ENCODE results near the gene RTF1.
"Not testable (repeated sequence)": the region's sequence is repeated elsewhere in the genome, so short reads cannot be mapped to it uniquely, and the experiment has no call there.

The RTF1 gene

DNA sequence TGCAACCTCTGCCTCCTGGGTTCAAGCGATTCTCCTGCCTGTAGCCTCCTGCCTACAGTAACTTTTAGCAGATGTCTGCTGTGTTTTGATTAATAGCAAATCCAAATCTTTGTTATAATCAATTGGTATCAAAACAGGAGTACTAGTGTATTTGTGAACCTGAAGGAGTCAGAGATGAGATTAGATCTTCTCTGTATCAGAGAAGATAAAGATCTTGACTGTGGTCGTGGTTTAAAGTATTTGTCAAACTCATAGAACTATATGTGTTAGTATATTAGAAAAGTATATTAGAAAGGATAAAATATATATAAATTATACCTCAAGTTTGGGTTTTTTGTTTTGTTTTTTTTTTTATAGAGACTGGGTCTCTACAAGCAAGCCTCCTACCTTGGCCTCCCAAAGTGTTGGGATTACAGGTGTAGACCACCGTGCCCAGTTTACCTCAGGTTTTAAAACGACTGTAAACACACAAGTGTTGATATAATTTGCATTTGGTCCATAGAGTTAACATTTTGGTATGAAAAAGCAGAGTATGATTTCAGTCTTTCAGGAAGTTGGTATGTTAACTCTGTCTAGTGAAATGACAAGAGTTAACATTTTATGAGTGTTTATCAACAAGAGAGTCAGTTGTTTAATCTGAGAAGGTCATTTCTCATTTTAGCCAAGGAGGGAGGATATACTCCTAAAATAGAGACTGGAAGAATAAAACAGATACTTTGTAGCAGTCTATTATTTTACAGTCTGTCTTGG lies 18.3 kb downstream of the RTF1 start:
- in situ Hi-C loops (cut with MboI; ENCODE audit: low sequenced_read_pairs), result no loop called here

DNA sequence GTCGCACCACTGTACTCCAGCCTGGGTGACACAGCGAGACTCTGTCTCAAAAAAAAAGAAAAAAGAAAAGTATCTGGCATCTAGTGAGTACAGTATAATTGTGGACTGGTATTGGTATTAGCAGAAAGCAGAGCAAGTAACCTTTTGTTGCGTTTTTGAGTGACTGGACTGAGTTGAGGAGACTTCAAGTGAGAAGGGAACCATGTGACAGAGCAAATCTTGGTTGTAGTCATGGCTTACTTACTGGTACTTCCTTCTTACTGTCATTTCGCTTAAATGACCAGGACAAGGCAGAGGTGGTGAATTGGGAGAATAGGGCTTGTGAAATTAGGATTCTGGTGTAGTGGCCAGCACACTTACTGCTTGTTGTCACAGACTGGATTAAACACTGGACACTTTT lies 20.6 kb downstream of the RTF1 start:
- in situ Hi-C loops (cut with MboI; ENCODE audit: low sequenced_read_pairs), result no loop called here

DNA sequence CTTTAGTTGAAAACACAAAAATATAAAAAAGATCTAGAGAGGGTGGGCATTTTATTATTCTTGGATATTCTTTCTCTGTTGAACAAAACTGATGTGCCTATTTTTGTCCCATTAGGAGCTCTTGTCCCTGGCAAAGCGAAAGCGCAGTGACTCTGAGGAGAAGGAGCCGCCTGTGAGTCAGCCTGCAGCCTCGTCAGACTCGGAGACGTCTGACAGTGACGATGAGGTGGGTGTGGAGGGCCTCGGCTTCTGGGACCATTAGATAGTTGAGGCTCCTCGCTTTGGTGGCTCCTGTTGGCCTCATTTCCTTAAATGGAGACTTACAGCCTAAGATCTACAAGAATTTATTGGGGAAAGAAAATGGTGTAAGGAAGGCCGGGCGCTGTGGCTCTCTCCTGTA lies 21.3 kb downstream of the RTF1 start:
- in situ Hi-C loops (cut with MboI; ENCODE audit: low sequenced_read_pairs), result no loop called here

DNA sequence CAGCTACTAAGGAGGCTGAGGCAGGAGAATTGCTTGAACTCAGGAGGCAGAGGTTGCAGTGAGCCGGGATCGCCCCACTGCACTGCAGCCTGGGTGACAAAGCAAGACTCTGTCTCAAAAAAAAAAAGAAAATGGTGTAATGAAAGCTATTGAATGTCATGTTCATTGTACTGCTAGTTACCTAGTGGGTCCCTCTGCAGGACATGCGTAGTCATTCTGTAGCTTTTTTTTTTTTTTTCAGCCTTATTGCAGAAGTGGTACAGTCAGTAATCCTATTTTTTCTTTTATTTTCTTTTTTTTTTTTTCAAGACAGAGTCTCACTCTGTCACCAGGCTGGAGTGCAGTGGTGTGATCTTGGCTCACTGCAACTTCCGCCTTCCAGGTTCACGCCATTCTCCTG lies 21.9 kb downstream of the RTF1 start:
- in situ Hi-C loops (cut with MboI; ENCODE audit: low sequenced_read_pairs), result not testable (repeated sequence)

DNA sequence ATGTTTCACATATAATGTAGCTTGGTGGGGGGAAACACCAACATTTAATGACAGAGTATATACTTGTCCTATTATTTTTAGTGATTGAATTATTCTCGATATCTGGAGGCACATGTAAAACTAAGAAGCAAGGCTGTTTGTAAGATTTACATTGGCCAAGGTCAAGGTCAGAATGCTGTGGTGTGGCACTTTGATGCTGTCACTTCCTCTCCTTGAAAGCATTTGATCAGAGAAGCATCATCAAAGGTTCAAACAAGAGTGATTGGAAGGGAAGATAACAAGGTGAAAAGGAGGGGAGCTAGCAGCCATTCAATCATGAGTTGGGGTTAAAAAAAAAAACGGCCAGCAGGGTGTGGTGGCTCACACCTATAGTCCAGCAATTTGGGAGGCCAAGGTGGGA lies 26.4 kb downstream of the RTF1 start:
- in situ Hi-C loops (cut with MboI; ENCODE audit: low sequenced_read_pairs), result no loop called here

DNA sequence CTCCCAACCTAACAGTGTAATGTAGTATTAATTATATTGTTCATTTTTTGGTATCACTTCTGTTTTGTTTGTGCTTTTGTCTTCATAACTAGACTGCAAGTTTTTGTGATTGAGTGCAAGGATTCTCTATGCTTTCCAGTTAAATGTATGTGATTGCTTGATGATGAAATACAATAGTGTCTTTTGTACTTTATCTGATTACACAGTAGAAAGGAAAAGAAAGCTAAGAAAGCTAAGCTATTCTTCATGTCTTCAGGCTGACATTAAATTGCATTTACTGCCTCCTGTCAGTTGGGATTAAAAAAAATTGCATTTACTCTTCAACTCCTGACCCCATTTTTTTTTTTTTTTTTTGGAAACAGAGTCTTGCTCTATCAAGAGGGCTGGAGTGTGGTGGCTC lies 28.5 kb downstream of the RTF1 start:
- in situ Hi-C loops (cut with MboI; ENCODE audit: low sequenced_read_pairs), result no loop called here

DNA sequence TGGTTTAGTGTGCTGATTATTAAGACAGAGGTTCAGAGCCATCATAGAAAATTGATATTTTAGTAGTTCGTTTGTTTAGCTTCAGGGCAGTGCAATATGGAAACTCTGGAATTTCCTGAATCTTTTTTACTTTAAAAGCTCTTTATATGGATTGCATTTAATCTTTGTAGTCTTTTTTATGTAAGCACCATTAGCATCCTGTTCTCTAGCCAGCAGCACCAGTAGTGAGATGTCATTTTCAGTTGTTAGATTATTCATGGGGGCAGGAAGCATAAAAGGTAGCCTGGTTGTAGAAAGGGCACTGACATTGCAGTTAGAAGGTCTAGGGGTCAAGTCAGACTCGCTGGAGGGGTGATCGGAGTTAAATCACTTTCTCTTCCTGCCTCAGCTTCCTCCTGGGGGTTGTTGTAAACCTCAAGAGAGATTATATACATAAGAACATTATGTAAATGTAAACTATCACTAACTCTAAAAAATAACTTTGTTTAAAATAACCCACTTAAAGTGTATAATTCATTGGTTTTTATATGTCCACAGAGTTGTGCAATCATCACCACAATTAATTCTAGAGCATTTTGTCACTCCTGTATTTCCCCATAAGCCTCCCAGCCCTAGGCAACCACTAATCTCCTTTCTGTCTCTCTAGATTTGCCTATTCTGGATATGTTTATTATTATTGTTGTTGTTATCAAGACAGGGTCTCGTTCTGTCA lies 45.3 kb downstream of the RTF1 start:
- in situ Hi-C loops (cut with MboI; ENCODE audit: low sequenced_read_pairs), result no loop called here

DNA sequence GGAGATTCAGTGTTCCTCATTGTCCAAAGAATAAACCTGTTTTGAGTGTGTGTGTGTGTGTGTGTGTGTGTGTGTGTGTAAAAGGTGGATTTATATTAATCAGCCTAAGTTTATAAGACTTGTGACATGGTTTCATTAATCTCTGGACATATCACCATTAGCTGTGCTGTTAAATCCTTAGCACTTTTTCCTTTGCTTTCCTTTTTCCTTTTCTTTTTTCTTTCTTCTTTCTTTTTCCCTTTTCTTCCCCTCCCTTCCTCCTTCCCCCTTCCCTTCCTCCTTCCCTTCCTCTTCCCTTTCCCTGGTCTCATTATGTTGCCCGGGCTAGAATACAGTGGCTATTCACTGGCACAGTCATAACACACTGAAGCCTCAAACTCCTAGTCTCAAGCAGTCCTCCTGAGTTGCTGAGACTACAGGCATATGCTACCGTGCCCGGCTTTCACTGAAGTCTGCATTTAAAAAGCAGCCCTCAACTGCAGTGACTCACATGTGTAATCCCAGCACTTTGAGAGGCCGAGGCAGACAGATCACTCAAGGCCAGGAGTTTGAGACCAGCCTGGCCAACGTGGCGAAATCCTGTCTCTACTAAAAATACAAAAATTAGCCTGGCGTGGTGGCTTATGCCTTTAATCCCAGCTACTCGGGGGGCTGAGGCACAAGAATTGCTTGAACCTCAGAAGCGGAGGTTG lies 48.1 kb downstream of the RTF1 start:
- in situ Hi-C loops (cut with MboI; ENCODE audit: low sequenced_read_pairs), result no loop called here

DNA sequence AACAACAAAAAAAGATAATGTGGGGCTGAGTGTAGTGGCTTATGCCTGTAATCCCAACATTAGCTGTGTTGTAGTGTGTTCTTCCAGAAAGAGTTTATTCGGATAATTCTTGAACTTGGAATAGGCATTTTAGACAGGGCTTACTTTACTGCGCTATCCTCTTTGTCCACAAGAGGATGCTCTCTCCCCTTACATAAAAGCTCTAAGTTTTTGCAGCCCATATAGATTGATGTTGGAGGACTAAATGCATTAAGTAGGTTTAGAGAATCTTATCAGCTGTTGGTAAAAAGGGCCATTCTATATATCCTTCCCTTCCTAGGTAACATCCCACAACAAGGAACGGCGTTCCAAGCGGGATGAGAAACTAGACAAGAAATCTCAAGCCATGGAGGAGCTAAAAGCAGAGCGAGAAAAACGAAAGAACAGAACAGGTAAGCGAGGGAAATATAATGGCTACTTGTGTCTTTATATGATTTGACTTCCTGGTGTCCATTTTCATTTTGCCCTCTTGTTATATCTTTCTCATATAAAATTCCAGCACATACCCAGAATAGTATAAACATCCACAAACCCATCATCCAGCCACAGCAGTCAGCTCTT lies 49.0 kb downstream of the RTF1 start:
- in situ Hi-C loops (cut with MboI; ENCODE audit: low sequenced_read_pairs), result no loop called here

DNA sequence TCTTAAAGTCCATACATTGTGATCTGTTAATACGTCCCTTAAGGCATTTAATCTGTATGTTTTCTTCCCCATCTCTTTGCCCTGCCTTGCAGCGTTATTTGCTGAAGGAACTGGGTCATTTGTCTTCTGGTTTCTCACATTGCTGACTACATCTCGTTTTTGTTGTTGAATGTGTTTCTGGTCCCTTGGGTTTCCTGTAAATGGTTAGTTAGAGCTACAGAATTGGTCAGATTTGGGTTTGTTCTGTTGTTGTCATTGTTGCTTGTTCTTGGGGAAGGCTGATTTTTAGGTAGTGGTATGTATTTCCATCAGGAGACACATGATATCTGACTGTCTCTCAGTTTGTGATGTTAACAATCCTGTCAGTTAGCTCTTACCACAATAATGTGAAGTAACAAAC lies 49.8 kb downstream of the RTF1 start:
- in situ Hi-C loops (cut with MboI; ENCODE audit: low sequenced_read_pairs), result no loop called here

DNA sequence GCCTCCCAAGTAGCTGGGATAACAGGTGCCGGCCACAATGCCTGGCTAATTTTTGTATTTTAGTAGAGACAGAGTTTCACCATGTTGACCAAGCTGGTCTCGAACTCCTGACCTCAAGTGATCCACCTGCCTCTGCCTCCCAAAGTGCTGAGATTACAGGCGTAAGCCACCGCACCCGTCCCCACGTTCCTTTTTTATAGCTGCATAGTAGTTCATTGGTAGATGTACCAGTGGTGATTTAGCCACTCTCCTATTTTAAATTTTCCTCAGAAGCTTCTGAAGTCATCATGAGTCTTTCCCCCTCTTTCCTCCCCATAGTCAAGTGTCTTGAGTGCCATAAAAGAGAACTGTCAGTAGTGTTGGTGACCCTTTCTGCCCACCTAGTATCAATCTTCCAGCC lies 52.7 kb downstream of the RTF1 start:
- in situ Hi-C loops (cut with MboI; ENCODE audit: low sequenced_read_pairs), result not testable (repeated sequence)

DNA sequence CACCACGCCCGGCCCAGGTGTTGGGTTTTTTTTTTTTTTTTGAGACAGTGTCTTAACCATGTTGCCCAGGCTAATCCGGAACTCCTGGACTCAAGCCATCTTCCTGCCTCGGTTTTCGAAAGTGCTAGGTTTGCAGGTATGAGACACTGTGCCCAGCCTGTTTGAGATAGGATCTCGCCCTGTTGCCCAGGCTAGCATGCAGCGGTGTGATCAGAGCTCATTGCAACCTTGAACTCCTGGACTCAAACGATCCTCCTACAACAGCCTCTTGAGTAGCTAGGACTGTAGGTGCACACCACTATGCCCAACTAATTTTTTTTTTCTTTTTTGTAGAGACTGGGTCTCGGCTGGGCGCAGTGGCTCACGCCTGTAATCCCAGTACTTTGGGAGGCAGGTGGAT lies 56.5 kb downstream of the RTF1 start:
- in situ Hi-C loops (cut with MboI; ENCODE audit: low sequenced_read_pairs), result no loop called here

DNA sequence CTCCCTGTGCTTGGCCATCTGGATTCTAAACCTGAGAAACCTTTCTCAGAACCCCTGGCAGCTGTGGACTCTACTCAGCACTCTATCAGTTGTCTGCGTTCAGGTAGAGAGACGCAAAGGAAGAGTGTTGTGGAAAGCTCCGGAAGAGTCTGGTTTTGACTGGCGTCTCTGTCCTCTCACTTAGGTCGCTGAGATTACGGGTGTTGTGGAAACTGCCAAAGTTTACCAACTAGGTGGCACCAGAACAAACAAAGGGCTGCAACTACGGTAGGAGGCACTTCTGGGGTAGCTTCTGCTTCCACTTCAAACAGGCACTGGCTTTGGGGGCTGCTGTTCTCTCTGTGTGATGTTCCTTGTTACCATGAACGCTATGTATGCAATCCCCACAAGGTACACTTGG lies 57.5 kb downstream of the RTF1 start:
- in situ Hi-C loops (cut with MboI; ENCODE audit: low sequenced_read_pairs), result no loop called here

DNA sequence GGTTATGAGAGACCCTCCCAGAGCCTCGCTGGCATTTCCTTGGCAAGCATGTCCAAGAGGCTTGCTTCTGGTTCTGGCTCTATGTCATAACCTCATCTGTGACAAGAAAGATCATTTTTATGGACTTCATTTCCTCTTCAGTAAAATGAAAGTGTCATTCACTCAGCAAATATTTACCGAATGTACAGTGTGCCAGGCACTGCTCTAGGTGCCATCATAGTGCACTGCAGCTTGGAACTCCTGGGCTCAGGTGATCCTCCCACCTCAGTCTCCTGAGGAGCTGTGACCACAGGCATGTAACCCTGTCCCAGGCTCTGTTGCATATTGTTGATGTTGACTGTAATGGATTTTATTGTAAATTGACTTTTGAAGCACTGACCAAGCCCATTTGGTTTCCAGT lies 58.0 kb downstream of the RTF1 start:
- in situ Hi-C loops (cut with MboI; ENCODE audit: low sequenced_read_pairs), result no loop called here

DNA sequence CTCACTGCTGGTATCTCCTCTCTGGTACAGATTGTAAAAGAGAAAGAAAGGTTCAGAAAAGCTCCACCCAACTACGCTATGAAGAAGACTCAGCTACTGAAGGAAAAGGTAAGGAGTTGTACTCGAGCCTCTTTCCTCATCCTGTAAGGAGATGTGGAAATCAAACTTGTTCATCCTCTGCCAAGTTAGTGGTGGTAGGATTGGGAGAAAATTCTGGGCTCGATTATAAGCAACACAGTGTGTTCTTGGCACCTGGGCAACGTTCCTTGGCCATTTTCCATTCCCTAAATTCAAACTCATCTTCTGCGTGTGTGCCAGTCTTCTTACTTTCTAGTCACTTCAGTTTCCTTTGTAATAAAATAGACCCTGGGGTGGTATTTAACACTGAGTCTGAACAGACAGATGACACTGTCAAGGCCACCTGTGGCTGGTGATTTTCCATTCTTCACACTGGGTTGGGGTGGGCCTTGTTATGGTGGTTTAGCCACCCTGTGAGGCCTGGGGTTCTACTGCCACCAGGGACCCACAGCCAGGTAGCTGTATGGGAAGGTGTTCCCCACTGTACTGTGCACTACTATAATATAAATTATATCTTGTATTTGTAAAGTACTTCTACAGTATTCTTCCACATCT lies 59.6 kb downstream of the RTF1 start:
- in situ Hi-C loops (cut with MboI; ENCODE audit: low sequenced_read_pairs), result no loop called here

DNA sequence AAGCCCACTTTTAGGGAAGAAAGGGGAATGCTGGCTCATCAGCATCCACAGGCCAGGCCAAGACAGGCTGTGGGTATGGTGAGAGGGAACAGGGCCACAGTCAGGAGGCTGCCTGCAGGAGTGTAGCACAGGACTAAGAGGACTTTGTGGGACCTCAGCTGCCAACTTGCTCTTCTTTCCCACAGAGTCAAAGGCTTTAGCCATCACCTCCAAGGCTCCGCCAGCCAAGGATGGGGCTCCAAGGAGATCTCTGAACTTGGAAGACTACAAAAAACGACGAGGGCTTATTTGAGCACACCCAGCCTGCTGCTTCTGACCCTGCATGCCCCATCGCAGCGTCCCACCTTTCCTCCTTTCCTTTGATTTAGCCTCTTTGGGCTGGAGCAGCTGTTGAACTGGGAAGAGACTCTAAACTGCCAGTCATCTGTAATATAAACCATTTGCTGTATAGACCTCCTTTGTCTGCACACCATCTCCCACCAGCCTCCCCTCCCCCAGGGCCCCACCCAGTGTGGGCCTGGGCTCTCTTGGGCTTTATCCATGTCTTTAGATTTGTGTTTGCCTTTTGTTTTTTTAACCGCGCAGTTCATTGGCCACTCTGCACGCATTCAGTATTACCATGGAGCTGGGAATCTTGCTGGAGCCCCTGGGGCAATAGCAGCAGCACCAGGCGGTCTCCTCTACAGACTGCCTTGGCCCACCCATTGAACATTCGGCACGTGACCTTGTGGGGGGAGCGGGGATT lies 63.7 kb downstream of the RTF1 start:
- in situ Hi-C loops (cut with MboI; ENCODE audit: low sequenced_read_pairs), result no loop called here

DNA sequence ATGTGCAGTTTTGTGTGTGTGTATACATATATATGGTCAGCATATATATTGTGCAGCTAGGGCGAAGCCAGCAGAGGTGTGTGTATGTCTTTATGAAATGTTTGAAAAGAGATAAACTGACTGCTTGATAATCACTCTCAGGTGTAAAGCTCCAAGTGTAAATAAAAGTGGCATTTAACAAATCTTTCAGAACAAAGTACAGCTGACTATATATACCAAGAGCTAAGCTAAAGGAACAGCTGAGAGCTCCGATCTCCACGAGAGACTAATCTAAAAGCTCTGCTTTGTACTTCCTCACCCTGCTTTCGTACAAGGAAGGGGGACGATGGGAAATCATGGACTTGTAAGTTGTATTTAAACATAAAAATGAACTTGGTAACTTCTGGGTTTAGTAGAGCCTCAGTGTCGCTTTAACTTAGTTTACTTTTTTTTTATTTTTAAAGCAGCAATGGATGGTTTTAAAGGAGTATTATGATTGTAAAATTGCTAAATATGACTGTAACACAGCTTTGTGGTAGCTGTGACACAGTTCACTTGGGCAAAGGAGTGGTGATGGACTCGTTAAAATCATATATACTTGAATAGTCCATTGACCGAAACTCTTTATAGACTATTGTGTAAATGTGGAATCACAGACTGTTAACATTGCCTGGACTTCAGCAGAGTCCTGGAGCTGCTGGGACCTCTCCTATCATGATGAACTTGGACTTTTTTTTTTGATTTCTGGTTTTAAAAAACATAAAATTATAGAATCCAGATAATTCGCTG lies 65.4 kb downstream of the RTF1 start:
- in situ Hi-C loops (cut with MboI; ENCODE audit: low sequenced_read_pairs), result no loop called here

DNA sequence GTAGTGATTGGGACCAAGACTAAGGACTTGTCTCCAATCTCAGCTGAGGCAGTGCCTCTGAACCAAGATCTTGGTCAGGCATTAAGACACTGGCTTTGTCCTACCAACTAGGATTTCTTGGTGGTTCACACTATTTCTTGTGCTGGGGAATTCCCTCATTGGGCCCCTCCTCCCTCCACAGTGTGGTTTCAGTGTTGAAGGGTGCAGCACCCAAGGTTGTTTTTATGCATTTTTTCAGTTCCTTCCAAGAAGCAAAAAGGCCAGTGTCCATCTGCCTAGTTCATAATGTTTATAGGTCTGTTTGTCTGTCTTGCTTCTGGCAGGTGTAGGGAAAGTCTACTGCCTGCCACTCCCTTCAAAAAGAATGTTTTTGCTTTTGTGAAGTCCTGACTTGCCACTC lies 66.2 kb downstream of the RTF1 start:
- in situ Hi-C loops (cut with MboI; ENCODE audit: low sequenced_read_pairs), result no loop called here

DNA sequence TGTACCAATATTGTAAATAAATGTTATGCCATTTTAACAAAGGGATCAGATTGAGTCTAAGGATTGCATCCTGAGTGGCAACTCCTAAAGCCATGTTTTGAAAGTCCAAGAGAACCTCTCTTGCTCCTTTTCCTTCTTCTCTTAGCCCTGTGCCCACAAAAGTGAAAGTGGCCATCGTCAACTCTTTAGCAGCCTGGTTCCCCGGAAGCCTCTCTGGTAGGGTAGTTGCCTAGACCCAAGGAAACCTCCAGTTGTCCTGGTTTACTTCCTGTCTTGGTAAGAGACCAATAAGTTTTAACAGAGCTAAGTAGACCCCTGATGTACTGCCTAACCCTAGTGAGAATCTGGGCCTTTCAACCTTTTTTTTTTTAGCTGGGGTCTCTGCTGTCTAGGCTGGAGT lies 66.6 kb downstream of the RTF1 start:
- in situ Hi-C loops (cut with MboI; ENCODE audit: low sequenced_read_pairs), result no loop called here
